HepG2 (cell line): ENCODE data around the gene EPHA5. TPM values are rescaled to one million over a fixed set of nuclear protein-coding genes. Genes with fewer than 3 reads are reported as not detected.

Experiments used
- ATAC-seq: fragments of 200-7000 bp; cut with Tn5 transposase; 3 replicates; pipeline ENCODE4 v1.9.1; 2020; ENCODE audit warnings: mild to moderate bottlenecking, moderate library complexity
- BruUV-seq: library from RNA; stranded (reverse); fragments of 400-500 nt; replicated peaks from 2 replicates; lab custom pipeline; 2021; lab: Mats Ljungman, UMichigan
- CTCF ChIA-PET: fragments of 300-600 bp; formaldehyde crosslinking; extraction: SDS; loops from one replicate; lab custom pipeline; 2021; ENCODE audit warnings: low total read pairs, inconsistent platforms, low intra/inter-chr PET ratio; lab: Yijun Ruan, JAX
- POLR2A ChIA-PET: fragments of 350-600 bp; sonication (Branson Sonifier 250); formaldehyde crosslinking; loops from one replicate; lab custom pipeline; 2020; ENCODE audit warnings: antibody characterized with exemption, inconsistent platforms; lab: Yijun Ruan, JAX
- DNase-seq: peaks from one replicate; pipeline ENCODE4 v3.0.0-alpha.2; 2015; ENCODE audit warnings: low spot score
- FAIRE-seq: peaks from 3 replicates; lab custom pipeline; 2011; peaks lifted over from hg19 to GRCh38; lab: Jason Lieb, UNC
- H2AFZ ChIP-seq: one replicate; pipeline ENCODE4 v1.6.1; 2011; ENCODE audit warnings: low read length, inconsistent platforms
- H3K27ac ChIP-seq: fragments of 300-600 bp; 3 replicates; pipeline ENCODE4 v1.8.0; 2011; ENCODE audit warnings: mixed run types, mild to moderate bottlenecking, mixed read lengths, low read length, inconsistent platforms; ENCODE audit not compliant: insufficient read depth; ENCODE audit errors: extremely low read length
- H3K27me3 ChIP-seq, 2 experiments: fragments of 200-600 bp in 1 of 2; 2 replicates in 1 of 2; 3 replicates in 1 of 2; pipeline versions ENCODE4 v1.6.0 to v1.8.0; 2011; ENCODE audit warnings: low read length in 2 of 2, mild to moderate bottlenecking in 2 of 2, moderate library complexity in 2 of 2, inconsistent platforms in 1 of 2; ENCODE audit not compliant: insufficient read depth in 2 of 2, control insufficient read depth in 1 of 2
- H3K36me3 ChIP-seq, 2 experiments: fragments of 200-600 bp in 1 of 2; replicated peaks in 1 of 2; 2 replicates in 1 of 2; 3 replicates in 1 of 2; pipeline versions ENCODE4 v1.5.1 to v1.8.0; 2011; ENCODE audit warnings: low read length in 2 of 2, inconsistent platforms in 1 of 2; ENCODE audit not compliant: insufficient read depth in 2 of 2, control insufficient read depth in 1 of 2
- H3K4me1 ChIP-seq: 2 replicates; pipeline ENCODE4 v1.5.1; 2012; ENCODE audit warnings: low read length, inconsistent platforms; ENCODE audit not compliant: insufficient read depth
- H3K4me2 ChIP-seq: 2 replicates; pipeline ENCODE4 v1.6.0; 2011; ENCODE audit warnings: low read depth, low read length, inconsistent platforms
- H3K4me3 ChIP-seq, 3 experiments: fragments of 200-600 bp in 1 of 3; sonication (generic), shearing (Covaris generic) in 1 of 3; replicated peaks in 1 of 3; 2 replicates each; pipeline ENCODE4 v1.5.1; 2011 to 2016; ENCODE audit warnings: low read length in 3 of 3, inconsistent platforms in 2 of 3, low read depth in 2 of 3, mild to moderate bottlenecking in 2 of 3, control low read depth in 1 of 3, mixed read lengths in 1 of 3; ENCODE audit not compliant: insufficient read depth in 1 of 3
- H3K79me2 ChIP-seq: one replicate; pipeline ENCODE4 v1.6.1; 2011; ENCODE audit warnings: low read length, inconsistent platforms; ENCODE audit not compliant: insufficient read depth
- H3K9ac ChIP-seq: 2 replicates; pipeline ENCODE4 v1.6.0; 2011; ENCODE audit warnings: mild to moderate bottlenecking, low read depth, low read length, inconsistent platforms; ENCODE audit not compliant: insufficient read depth
- H3K9me3 ChIP-seq: 2 replicates; pipeline ENCODE4 v1.5.1; 2012; ENCODE audit warnings: mild to moderate bottlenecking, low read length
- H4K20me1 ChIP-seq: 2 replicates; pipeline ENCODE4 v1.6.0; 2011; ENCODE audit warnings: inconsistent platforms, mild to moderate bottlenecking, low read length, moderate library complexity; ENCODE audit not compliant: insufficient read depth
- AHR ChIP-seq: IDR thresholded peaks from 2 replicates; pipeline ENCODE4 v1.6.1; 2018; ENCODE audit warnings: missing genetic modification reagents, missing compliant biosample characterization
- DBP ChIP-seq: sonication (generic); formaldehyde crosslinking; IDR thresholded peaks from 2 replicates; pipeline ENCODE4 v1.4.0; 2020; ENCODE audit warnings: missing genetic modification reagents; ENCODE audit errors: not compliant biosample characterization
- MXD4 ChIP-seq: IDR thresholded peaks from 2 replicates; pipeline ENCODE4 v1.6.1; 2016; ENCODE audit warnings: mild to moderate bottlenecking, missing biosample characterization, missing genetic modification reagents
- RBAK ChIP-seq: sonication (generic); formaldehyde crosslinking; IDR thresholded peaks from 2 replicates; pipeline ENCODE4 v1.5.1; 2020; ENCODE audit warnings: mild to moderate bottlenecking, missing genetic modification reagents
- REXO4 ChIP-seq: sonication (generic); formaldehyde crosslinking; IDR thresholded peaks from 2 replicates; pipeline ENCODE4 v1.8.0; 2022; ENCODE audit warnings: missing genetic modification reagents, mild to moderate bottlenecking, borderline replicate concordance
- SNAPC2 ChIP-seq: sonication (generic); formaldehyde crosslinking; IDR thresholded peaks from 2 replicates; pipeline ENCODE4 v1.8.1; 2022; ENCODE audit warnings: mild to moderate bottlenecking, missing genetic modification reagents
- TCF12 ChIP-seq, 2 experiments: fragments of 450-650 bp in 1 of 2; sonication (generic) in 1 of 2; formaldehyde crosslinking in 1 of 2; IDR thresholded peaks; 2 replicates each; pipeline versions ENCODE4 v1.6.1 to v1.8.0; 2017 to 2022; ENCODE audit warnings: antibody characterized with exemption in 1 of 2, mild to moderate bottlenecking in 1 of 2, missing genetic modification reagents in 1 of 2, moderate library complexity in 1 of 2
- TGIF2 ChIP-seq: IDR thresholded peaks from 2 replicates; pipeline ENCODE4 v1.6.1; 2016; ENCODE audit warnings: control low read depth, missing compliant biosample characterization
- TOPORS ChIP-seq: sonication (generic); formaldehyde crosslinking; IDR thresholded peaks from 2 replicates; pipeline ENCODE4 v1.8.0; 2023; ENCODE audit warnings: mild to moderate bottlenecking, missing genetic modification reagents
- ZBTB39 ChIP-seq: sonication (generic); formaldehyde crosslinking; IDR thresholded peaks from 2 replicates; pipeline ENCODE4 v1.5.0; 2020; ENCODE audit warnings: missing genetic modification reagents
- ZBTB7A ChIP-seq: sonication (generic); formaldehyde crosslinking; IDR thresholded peaks from 2 replicates; pipeline ENCODE4 v1.8.0; 2022; ENCODE audit warnings: mild to moderate bottlenecking, missing genetic modification reagents
- ZNF790 ChIP-seq: sonication (generic); formaldehyde crosslinking; IDR thresholded peaks from 2 replicates; pipeline ENCODE4 v1.8.0; 2022; ENCODE audit warnings: missing genetic modification reagents, mild to moderate bottlenecking, borderline replicate concordance
- ZSCAN29 ChIP-seq: sonication (generic); formaldehyde crosslinking; conservative IDR thresholded peaks from 2 replicates; pipeline ENCODE4 v1.4.0; 2020; ENCODE audit warnings: mild to moderate bottlenecking, missing genetic modification reagents
- WGBS: methylation state at CpG from one replicate; pipeline ENCODE4 v1.1.6; 2017; ENCODE audit warnings: low lambda C conversion rate; 5-methylcytosine and 5-hydroxymethylcytosine counted together
- in situ Hi-C: cut with HindIII; loops from 2 replicates; pipeline ENCODE4 v1.10.0; 2017; ENCODE audit warnings: low pct_unique_long_range_greater_than_20kb; ENCODE audit not compliant: extremely low pct_ligation_motif_present
- intact Hi-C: fragments of 100-400 bp; cut with micrococcal nuclease; formaldehyde crosslinking; loops from one replicate; pipeline ENCODE4 v1.10.0; 2022; ENCODE audit not compliant: unreplicated experiment
- polyA plus RNA-seq, 8 experiments: library from polyadenylated mRNA; depleted of rRNA in 3 of 8; stranded (reverse) in 7 of 8; unstranded in 1 of 8; fragments of >200 nt; fragmentation: Illumina TruSeq in 4 of 8; extraction: Trizol in 4 of 8; gene quantifications; 2 replicates each; pipeline versions ENCODE4 v1.2.1 to v1.2.3, GENCODE V29; 2011 to 2016; ENCODE audit warnings: low read depth in 4 of 8, missing spikeins in 1 of 8, mixed read lengths in 1 of 8; ENCODE audit not compliant: insufficient read depth in 1 of 8
- total RNA-seq, 5 experiments: library from RNA; depleted of rRNA; stranded (reverse); fragments of >200 nt; fragmentation: Illumina TruSeq; extraction: Trizol; gene quantifications; 2 replicates each; pipeline ENCODE4 v1.2.3, GENCODE V29; 2016; ENCODE audit warnings: low read depth in 1 of 5
- TF ChIP-seq, protein P1 (sequence below): sonication (generic); formaldehyde crosslinking; IDR thresholded peaks from 2 replicates; pipeline ENCODE4 v1.8.0; 2022; ENCODE audit warnings: missing genetic modification reagents, mild to moderate bottlenecking, borderline replicate concordance
- TF ChIP-seq, protein P2 (sequence below): sonication (generic); formaldehyde crosslinking; IDR thresholded peaks from 2 replicates; pipeline ENCODE4 v1.8.1; 2022; ENCODE audit warnings: low read depth, mild to moderate bottlenecking, missing genetic modification reagents

The EPHA5 gene
- total and polyA plus RNA-seq, 2 of the 13 experiments (the other 11 are each of a cell fraction or from before 2014, with no cell fraction given): not detected

DNA sequence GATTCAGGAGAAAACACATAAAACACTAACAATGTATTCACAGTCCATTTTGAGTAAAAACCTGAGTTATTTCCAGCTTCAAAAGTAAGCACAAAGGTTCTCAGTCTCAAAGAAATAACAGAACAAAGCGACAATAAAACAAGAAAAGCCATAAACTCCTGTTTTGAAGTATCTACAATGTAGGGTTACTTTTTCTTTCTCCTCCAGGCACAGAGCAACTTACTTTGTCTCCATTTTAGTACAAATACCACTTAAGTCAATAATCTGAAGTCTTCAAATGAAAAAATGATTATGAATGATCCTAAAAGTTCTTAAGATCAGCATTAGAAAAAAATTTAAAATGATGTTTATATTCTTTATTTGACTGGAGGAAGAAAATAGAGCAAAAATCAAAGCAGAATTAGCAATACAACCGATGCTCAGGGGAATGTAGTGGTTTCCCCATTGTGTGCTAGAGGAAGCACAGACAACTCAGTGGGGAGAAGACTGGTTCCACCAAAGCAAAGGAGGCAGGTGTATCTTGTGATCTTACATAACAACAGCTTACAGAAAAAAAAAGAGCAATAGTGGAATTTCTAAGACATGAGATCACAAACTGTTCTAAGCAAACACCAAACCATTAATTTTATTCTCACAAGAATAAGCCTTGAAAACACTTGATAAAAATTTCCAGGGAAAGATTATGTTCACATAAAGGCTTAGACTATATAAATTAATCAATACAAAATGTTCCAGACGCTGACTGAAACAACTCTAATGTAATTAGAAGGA is 35.1 kb downstream of the EPHA5 start:
- no peaks in the 10 kb centered on the region for H3K4me1 ChIP-seq

More for the DNA sequence above, 35.1 kb downstream of the EPHA5 start:
- DNase-seq: no peak
- Histone ChIP-seq H3K4me2 (no peak overlapping the region), H3K4me3 (no peak overlapping the region), H4K20me1 (no peaks in the 10 kb centered on the region)
- intact Hi-C loops: no loop called here
- TF ChIP-seq ZNF790 (CRISPR knock-in tag) (no peak), ZBTB7A (CRISPR knock-in tag) (no peak), TCF12 (IDR thresholded peaks at IDR 0.05) (no peak), TCF12 (CRISPR knock-in tag; IDR thresholded peaks at IDR 0.05) (no peak), MXD4 (CRISPR knock-in tag) (no peak), RBAK (CRISPR knock-in tag) (no peak), TOPORS (CRISPR knock-in tag) (no peak), ZBTB39 (CRISPR knock-in tag) (no peak), REXO4 (CRISPR knock-in tag) (no peak), SNAPC2 (CRISPR knock-in tag) (no peak), ZSCAN29 (no peak), AHR (CRISPR knock-in tag) (no peak), DBP (CRISPR knock-in tag) (no peak), TGIF2 (no peak)
- TF ChIP-seq, protein P1, sequence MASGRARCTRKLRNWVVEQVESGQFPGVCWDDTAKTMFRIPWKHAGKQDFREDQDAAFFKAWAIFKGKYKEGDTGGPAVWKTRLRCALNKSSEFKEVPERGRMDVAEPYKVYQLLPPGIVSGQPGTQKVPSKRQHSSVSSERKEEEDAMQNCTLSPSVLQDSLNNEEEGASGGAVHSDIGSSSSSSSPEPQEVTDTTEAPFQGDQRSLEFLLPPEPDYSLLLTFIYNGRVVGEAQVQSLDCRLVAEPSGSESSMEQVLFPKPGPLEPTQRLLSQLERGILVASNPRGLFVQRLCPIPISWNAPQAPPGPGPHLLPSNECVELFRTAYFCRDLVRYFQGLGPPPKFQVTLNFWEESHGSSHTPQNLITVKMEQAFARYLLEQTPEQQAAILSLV (CRISPR knock-in tag): no peak
- TF ChIP-seq, protein P2, sequence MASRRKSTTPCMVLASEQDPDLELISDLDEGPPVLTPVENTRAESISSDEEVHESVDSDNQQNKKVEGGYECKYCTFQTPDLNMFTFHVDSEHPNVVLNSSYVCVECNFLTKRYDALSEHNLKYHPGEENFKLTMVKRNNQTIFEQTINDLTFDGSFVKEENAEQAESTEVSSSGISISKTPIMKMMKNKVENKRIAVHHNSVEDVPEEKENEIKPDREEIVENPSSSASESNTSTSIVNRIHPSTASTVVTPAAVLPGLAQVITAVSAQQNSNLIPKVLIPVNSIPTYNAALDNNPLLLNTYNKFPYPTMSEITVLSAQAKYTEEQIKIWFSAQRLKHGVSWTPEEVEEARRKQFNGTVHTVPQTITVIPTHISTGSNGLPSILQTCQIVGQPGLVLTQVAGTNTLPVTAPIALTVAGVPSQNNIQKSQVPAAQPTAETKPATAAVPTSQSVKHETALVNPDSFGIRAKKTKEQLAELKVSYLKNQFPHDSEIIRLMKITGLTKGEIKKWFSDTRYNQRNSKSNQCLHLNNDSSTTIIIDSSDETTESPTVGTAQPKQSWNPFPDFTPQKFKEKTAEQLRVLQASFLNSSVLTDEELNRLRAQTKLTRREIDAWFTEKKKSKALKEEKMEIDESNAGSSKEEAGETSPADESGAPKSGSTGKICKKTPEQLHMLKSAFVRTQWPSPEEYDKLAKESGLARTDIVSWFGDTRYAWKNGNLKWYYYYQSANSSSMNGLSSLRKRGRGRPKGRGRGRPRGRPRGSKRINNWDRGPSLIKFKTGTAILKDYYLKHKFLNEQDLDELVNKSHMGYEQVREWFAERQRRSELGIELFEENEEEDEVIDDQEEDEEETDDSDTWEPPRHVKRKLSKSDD (CRISPR knock-in tag): no peak
- TF ChIP-seq, all 625 proteins: peak for 0
- CTCF ChIA-PET: no interaction called here
- no TSS peak for BruUV-seq
- no peaks in the 10 kb centered on the region for H3K9me3 ChIP-seq
- in situ Hi-C loops: no loop called here
- H2AFZ ChIP-seq: no peak overlapping the region
- H3K27ac ChIP-seq: no peak overlapping the region
- no peaks in the 10 kb centered on the region for H3K27me3 ChIP-seq
- no peaks in the 10 kb centered on the region for H3K79me2 ChIP-seq
- H3K36me3 ChIP-seq: no peaks in the 10 kb centered on the region
- no peak for ATAC-seq
- FAIRE-seq: no peak
- under 1% methylated on average over 3 of the region's 3 CpGs for WGBS
- no peak overlapping the region for H3K9ac ChIP-seq
- POLR2A ChIA-PET: no interaction called here
